K562 (cell line): ENCODE measurements around the gene NMRAL1. TPM values are rescaled to one million over a fixed set of nuclear protein-coding genes. Genes with fewer than 3 reads are reported as not detected.

Experiments
- ATAC-seq: fragments of 200-7000 bp; cut with Tn5 transposase; 3 replicates; pipeline ENCODE4 v1.9.1; 2020; ENCODE audit warnings: moderate library complexity
- BruUV-seq: library from RNA; stranded (reverse); fragments of 400-500 nt; replicated peaks from 2 replicates; lab custom pipeline; 2021; lab: Mats Ljungman, UMichigan
- CTCF ChIA-PET: fragments of 300-600 bp; formaldehyde crosslinking; extraction: SDS; loops from one replicate; lab custom pipeline; 2021; ENCODE audit warnings: low intra/inter-chr PET ratio; lab: Yijun Ruan, JAX
- POLR2A ChIA-PET: fragments of 300-600, 350-650 bp; sonication (Branson Sonifier 250); formaldehyde crosslinking; extraction: SDS; loops from one replicate; lab custom pipeline; 2021; ENCODE audit warnings: antibody characterized with exemption, inconsistent platforms; lab: Yijun Ruan, JAX
- DNase-seq, 4 experiments: peaks; one replicate each; pipeline versions ENCODE4 v3.0.0 to v3.0.0-alpha.2; 2011 to 2018; ENCODE audit warnings: low spot score in 3 of 4, mixed read lengths in 3 of 4; ENCODE audit errors: extremely low read depth in 1 of 4
- FAIRE-seq: peaks from 2 replicates; lab custom pipeline; 2011; peaks lifted over from hg19 to GRCh38; lab: Jason Lieb, UNC
- H2AFZ ChIP-seq: 2 replicates; pipeline ENCODE4 v1.6.0; 2011; ENCODE audit warnings: low read depth, low read length, control low read depth, inconsistent platforms
- H3K27ac ChIP-seq: fragments of 200-600 bp; 3 replicates; pipeline ENCODE4 v1.8.0; 2011; ENCODE audit warnings: low read depth, mild to moderate bottlenecking, control low read depth, inconsistent platforms, low read length, moderate library complexity, mixed read lengths; ENCODE audit errors: extremely low read depth
- H3K27me3 ChIP-seq, 2 experiments: fragments of 300-600 bp in 1 of 2; 2 replicates in 1 of 2; 3 replicates in 1 of 2; pipeline versions ENCODE4 v1.6.0 to v1.8.0; 2011; ENCODE audit warnings: inconsistent platforms in 2 of 2, low read length in 2 of 2, mild to moderate bottlenecking in 1 of 2, mixed read lengths in 1 of 2, moderate library complexity in 1 of 2; ENCODE audit not compliant: control insufficient read depth in 2 of 2, insufficient read depth in 2 of 2
- H3K36me3 ChIP-seq: fragments of 300-600 bp; 3 replicates; pipeline ENCODE4 v1.8.0; 2011; ENCODE audit warnings: mild to moderate bottlenecking, low read length, inconsistent platforms; ENCODE audit not compliant: control insufficient read depth, insufficient read depth
- H3K4me1 ChIP-seq, 2 experiments: fragments of 200-600 bp in 1 of 2; replicated peaks in 1 of 2; 2 replicates in 1 of 2; 3 replicates in 1 of 2; pipeline versions ENCODE4 v1.5.1 to v1.8.0; 2011; ENCODE audit warnings: inconsistent platforms in 2 of 2, low read length in 2 of 2, mild to moderate bottlenecking in 1 of 2, mixed read lengths in 1 of 2, moderate library complexity in 1 of 2; ENCODE audit not compliant: control insufficient read depth in 2 of 2, insufficient read depth in 2 of 2
- H3K4me2 ChIP-seq: 2 replicates; pipeline ENCODE4 v1.6.1; 2011; ENCODE audit warnings: low read length, control low read depth, inconsistent platforms, mixed read lengths; ENCODE audit not compliant: insufficient read depth
- H3K4me3 ChIP-seq: fragments of 200-600 bp; sonication (generic), shearing (Covaris generic); 2 replicates; pipeline ENCODE4 v1.5.1; 2016; ENCODE audit warnings: control low read depth, inconsistent platforms
- H3K79me2 ChIP-seq: fragments of 200-600 bp; 3 replicates; pipeline ENCODE4 v1.8.0; 2011; ENCODE audit warnings: low read length, inconsistent platforms; ENCODE audit not compliant: control insufficient read depth, insufficient read depth
- H3K9ac ChIP-seq, 2 experiments: 2 replicates each; pipeline versions ENCODE4 v1.6.0 to v1.6.1; 2011; ENCODE audit warnings: low read depth in 2 of 2, low read length in 2 of 2, control low read depth in 1 of 2, inconsistent platforms in 1 of 2, mild to moderate bottlenecking in 1 of 2, mixed read lengths in 1 of 2; ENCODE audit not compliant: insufficient read depth in 1 of 2
- H3K9me1 ChIP-seq: one replicate; pipeline ENCODE4 v1.6.0; 2011; ENCODE audit warnings: inconsistent platforms, mild to moderate bottlenecking, low read length, moderate library complexity; ENCODE audit not compliant: control insufficient read depth, insufficient read depth
- H3K9me3 ChIP-seq: replicated peaks from 2 replicates; pipeline ENCODE4 v1.5.1; 2011; ENCODE audit warnings: low read depth, low read length, inconsistent platforms; ENCODE audit not compliant: control insufficient read depth, insufficient read depth
- H4K20me1 ChIP-seq: replicated peaks from 2 replicates; pipeline ENCODE4 v1.6.1; 2011; ENCODE audit warnings: low read length, inconsistent platforms, mixed read lengths; ENCODE audit not compliant: control insufficient read depth, insufficient read depth
- ATF1 ChIP-seq, 2 experiments: fragments of 450-650 bp in 1 of 2; IDR thresholded peaks; 2 replicates each; pipeline ENCODE4 v1.6.1; 2016; ENCODE audit warnings: missing compliant biosample characterization in 1 of 2, missing genetic modification characterization in 1 of 2
- BRCA1 ChIP-seq, 2 experiments: fragments of 450-650 bp in 1 of 2; sonication (generic) in 1 of 2; formaldehyde crosslinking in 1 of 2; IDR thresholded peaks; 2 replicates each; pipeline versions ENCODE4 v1.5.0 to v1.6.1; 2017 to 2020; ENCODE audit warnings: mild to moderate bottlenecking in 1 of 2, missing genetic modification reagents in 1 of 2
- E2F5 ChIP-seq: sonication (generic); formaldehyde crosslinking; IDR thresholded peaks from 2 replicates; pipeline ENCODE4 v1.8.0; 2022; ENCODE audit warnings: mild to moderate bottlenecking, missing genetic modification reagents
- FOXK2 ChIP-seq, 2 experiments: fragments of 450-650 bp; IDR thresholded peaks in 1 of 2; conservative IDR thresholded peaks in 1 of 2; 2 replicates each; pipeline ENCODE4 v1.6.1; 2016; ENCODE audit warnings: low read depth in 2 of 2, mild to moderate bottlenecking in 1 of 2
- GTF2E2 ChIP-seq: fragments of 200-800 bp; sonication (Bioruptor generic); IDR thresholded peaks from 2 replicates; pipeline ENCODE4 v1.6.1; 2016; ENCODE audit warnings: missing genetic modification characterization, missing compliant biosample characterization
- JUND ChIP-seq, 2 experiments: IDR thresholded peaks; 2 replicates in 1 of 2; 3 replicates in 1 of 2; pipeline ENCODE4 v1.6.1; 2011; ENCODE audit warnings: borderline replicate concordance in 2 of 2, low read depth in 2 of 2, low read length in 2 of 2, improper control_type of control experiment in 1 of 2, missing biosample characterization in 1 of 2, missing genetic modification characterization in 1 of 2, missing genetic modification reagents in 1 of 2
- LCOR ChIP-seq: sonication (generic); formaldehyde crosslinking; IDR thresholded peaks from 2 replicates; pipeline ENCODE4 v1.8.0; 2022; ENCODE audit warnings: mild to moderate bottlenecking, missing genetic modification reagents
- NCOA2 ChIP-seq, 2 experiments: fragments of 450-650 bp; IDR thresholded peaks; 2 replicates each; pipeline ENCODE4 v1.6.1; 2018; ENCODE audit warnings: mild to moderate bottlenecking in 2 of 2, moderate library complexity in 1 of 2; ENCODE audit not compliant: partially characterized antibody in 2 of 2
- TEAD4 ChIP-seq, 2 experiments: sonication (generic) in 1 of 2; formaldehyde crosslinking in 1 of 2; IDR thresholded peaks; 2 replicates each; pipeline versions ENCODE4 v1.6.1 to v1.8.0; 2012 to 2022; ENCODE audit warnings: borderline replicate concordance in 1 of 2, inconsistent platforms in 1 of 2, low read length in 1 of 2, mild to moderate bottlenecking in 1 of 2, missing genetic modification reagents in 1 of 2
- ZNF263 ChIP-seq: sonication (generic); formaldehyde crosslinking; IDR thresholded peaks from 2 replicates; pipeline ENCODE4 v1.8.0; 2022; ENCODE audit warnings: mild to moderate bottlenecking, missing genetic modification reagents, borderline replicate concordance
- ZNF3 ChIP-seq: fragments of 250-450 bp; sonication (Bioruptor Pico); IDR thresholded peaks from 2 replicates; pipeline ENCODE4 v1.5.0; 2021; ENCODE audit warnings: mild to moderate bottlenecking, moderate library complexity
- ZNF395 ChIP-seq: fragments of 200-800 bp; sonication (Bioruptor generic); IDR thresholded peaks from 2 replicates; pipeline ENCODE4 v1.6.1; 2017; ENCODE audit warnings: missing genetic modification characterization, missing compliant biosample characterization
- ZNF644 ChIP-seq: fragments of 200-800 bp; sonication (Bioruptor generic); IDR thresholded peaks from 2 replicates; pipeline ENCODE4 v1.6.1; 2016; ENCODE audit warnings: low read depth, missing genetic modification characterization, missing compliant biosample characterization
- ZNF764 ChIP-seq: fragments of 250-450 bp; sonication (Bioruptor Pico); IDR thresholded peaks from 2 replicates; pipeline ENCODE4 v1.4.0; 2020; ENCODE audit warnings: low read depth, mild to moderate bottlenecking, moderate library complexity
- WGBS: fragments of 100-300 bp; shearing (Covaris generic); methylation state at CpG from one replicate; pipeline ENCODE4 v1.1.6; 2016; ENCODE audit warnings: low coverage, mixed read lengths; ENCODE audit not compliant: insufficient coverage; ENCODE audit errors: missing lambda C conversion rate; 5-methylcytosine and 5-hydroxymethylcytosine counted together
- in situ Hi-C: fragments of 300-500 bp; cut with MboI; formaldehyde crosslinking; loops from 4 replicates; pipeline ENCODE4 v1.15.0; 2018; ENCODE audit warnings: inconsistent platforms, mixed read lengths
- intact Hi-C: fragments of 100-400 bp; cut with micrococcal nuclease; formaldehyde crosslinking; loops from 2 replicates; pipeline ENCODE4 v1.14.2; 2022
- polyA plus RNA-seq, 8 experiments: library from polyadenylated mRNA; depleted of rRNA in 4 of 8; stranded (reverse) in 5 of 8; unstranded in 3 of 8; fragments of >200 nt; fragmentation: Nextera tagmentation in 2 of 8; fragmentation: Illumina TruSeq in 1 of 8; extraction: Ambion mirVana in 2 of 8; extraction: Trizol in 1 of 8; gene quantifications; 2 replicates each; pipeline versions ENCODE4 v1.2.1 to v1.2.3, GENCODE V29; 2011 to 2014; ENCODE audit warnings: inconsistent platforms in 1 of 8, missing spikeins in 1 of 8
- total RNA-seq, 7 experiments: library from RNA; depleted of rRNA in 6 of 7; stranded (reverse); fragments of >200 nt in 6 of 7; fragmentation: Illumina TruSeq in 2 of 7; extraction: Trizol in 2 of 7; gene quantifications; 2 replicates each; pipeline versions ENCODE4 v1.2.1 to v1.2.3, GENCODE V29; 2011 to 2021; ENCODE audit warnings: low replicate concordance in 1 of 7
- TF ChIP-seq, protein P1 (sequence below): sonication (generic); formaldehyde crosslinking; IDR thresholded peaks from 2 replicates; pipeline ENCODE4 v1.8.1; 2022; ENCODE audit warnings: missing genetic modification reagents

NMRAL1 gene
- total and polyA plus RNA-seq, 9 of the 15 experiments (the other 6 are each of a cell fraction or from before 2014, with no cell fraction given), result 6.3 to 116 (median 63.2) TPM

- peaks cover 0 to 18% of the 10 kb centered on the region in 2 experiments; a peak in 2 of 5 replicates for H3K4me1 ChIP-seq
- H3K27ac ChIP-seq, result no peak overlapping the region
- POLR2A ChIA-PET, result interaction anchor here (1.2 to 7.2 kb wide), 3 partner anchors 10 to 27 kb away, joined by 5 to 59 read pairs (median 31); partner anchors contain the start of gene NMRAL1
- TF ChIP-seq ATF1 (CRISPR knock-in tag; IDR thresholded peaks at IDR 0.05) (no peak), ATF1 (tag; IDR thresholded peaks at IDR 0.05) (no peak), E2F5 (CRISPR knock-in tag) (no peak), ZNF644 (tag) (no peak), FOXK2 (conservative IDR thresholded peaks at IDR 0.05 in 1 of 2, IDR thresholded peaks at IDR 0.05 in 1 of 2; ENCODE audit: low read depth in 2 of 2) (peak in 1 of 2 experiments; percentile 98; a peak in 2 of 4 replicates), JUND (IDR thresholded peaks at IDR 0.05; ENCODE audit: borderline replicate concordance, low read depth, low read length) (peak; percentile 88), JUND (tag; IDR thresholded peaks at IDR 0.05; ENCODE audit: borderline replicate concordance, low read depth, low read length) (no peak), TEAD4 (IDR thresholded peaks at IDR 0.05; ENCODE audit: low read length) (no peak), TEAD4 (CRISPR knock-in tag; IDR thresholded peaks at IDR 0.05; ENCODE audit: borderline replicate concordance) (no peak), ZNF263 (no peak), BRCA1 (IDR thresholded peaks at IDR 0.05) (no peak), BRCA1 (CRISPR knock-in tag; IDR thresholded peaks at IDR 0.05) (no peak), ZNF3 (CRISPR knock-in tag) (no peak), NCOA2 (IDR thresholded peaks at IDR 0.05; ENCODE audit: partially characterized antibody in 2 of 2) (no peak), ZNF764 (CRISPR knock-in tag) (no peak), GTF2E2 (tag) (no peak), ZNF395 (CRISPR knock-in tag) (no peak), LCOR (no peak)
- TF ChIP-seq, protein P1, sequence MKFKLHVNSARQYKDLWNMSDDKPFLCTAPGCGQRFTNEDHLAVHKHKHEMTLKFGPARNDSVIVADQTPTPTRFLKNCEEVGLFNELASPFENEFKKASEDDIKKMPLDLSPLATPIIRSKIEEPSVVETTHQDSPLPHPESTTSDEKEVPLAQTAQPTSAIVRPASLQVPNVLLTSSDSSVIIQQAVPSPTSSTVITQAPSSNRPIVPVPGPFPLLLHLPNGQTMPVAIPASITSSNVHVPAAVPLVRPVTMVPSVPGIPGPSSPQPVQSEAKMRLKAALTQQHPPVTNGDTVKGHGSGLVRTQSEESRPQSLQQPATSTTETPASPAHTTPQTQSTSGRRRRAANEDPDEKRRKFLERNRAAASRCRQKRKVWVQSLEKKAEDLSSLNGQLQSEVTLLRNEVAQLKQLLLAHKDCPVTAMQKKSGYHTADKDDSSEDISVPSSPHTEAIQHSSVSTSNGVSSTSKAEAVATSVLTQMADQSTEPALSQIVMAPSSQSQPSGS (CRISPR knock-in tag), result no peak
These were observed 13.0 kb downstream of the NMRAL1 start for GRCh38 chr16:4461250-4462085.

More at GRCh38 chr16:4461250-4462085, 13.0 kb downstream of the NMRAL1 start:
- H3K27me3 ChIP-seq, result no peaks in the 10 kb centered on the region
- no peaks in the 10 kb centered on the region for H3K9me1 ChIP-seq
- H3K4me2 ChIP-seq, result no peak overlapping the region
- intact Hi-C loops (no loop called here), in situ Hi-C loops (no loop called here)
- peak; percentile 82 for ATAC-seq
- no peak overlapping the region for H2AFZ ChIP-seq
- FAIRE-seq, result no peak
- H3K9me3 ChIP-seq, result no peaks in the 10 kb centered on the region
- no peak overlapping the region for H3K4me3 ChIP-seq
- 81% methylated on average over 16 of the region's 27 CpGs for WGBS
- H4K20me1 ChIP-seq, result no peaks in the 10 kb centered on the region
- H3K36me3 ChIP-seq, result peaks cover 66% of the 10 kb centered on the region
- no peaks in the 10 kb centered on the region for H3K79me2 ChIP-seq
- DNase-seq, result peak; percentile 32 to 64 (median 42)
- CTCF ChIA-PET, result no interaction called here
- H3K9ac ChIP-seq, result peak overlapping the region in 1 of 2 experiments; percentile 48; a peak in 2 of 4 replicates
- BruUV-seq, result no TSS peak
